KG1 (cell line): ENCODE results near the gene FAM229B.
"Not testable (repeated sequence)": the region's sequence is repeated elsewhere in the genome, so short reads cannot be mapped to it uniquely, and the experiment has no call there.

Experiments
- DNase-seq: peaks from one replicate; lab custom pipeline; 2025; lab: John Stamatoyannopoulos, UW

Gene FAM229B

GRCh38 chr6:112087136-112087911 is at the start of gene FAM229B, which contains the start of gene TUBE1:
Gene FAM229B, plus strand, starts transcription at chr6:112087591. Its CDS starts 11,693 bp downstream, at chr6:112099284.
Gene TUBE1, minus strand, starts transcription at chr6:112087482. Its CDS starts 48 bp downstream, at chr6:112087434.
- peak; percentile 90 for DNase-seq

GRCh38 chr6:112037783-112038216 is 49.6 kb upstream of the FAM229B start:
- DNase-seq, result no peak

- no peak for DNase-seq
Measured at GRCh38 chr6:112038268-112038667, 49.1 kb upstream of the FAM229B start.

- DNase-seq, result no peak
Measured at GRCh38 chr6:112038756-112039430, 48.5 kb upstream of the FAM229B start.

GRCh38 chr6:112039431-112039770 is 48.0 kb upstream of the FAM229B start:
- no peak for DNase-seq

- DNase-seq, result no peak
Measured at GRCh38 chr6:112040956-112041355, 46.4 kb upstream of the FAM229B start.

GRCh38 chr6:112041535-112041934 is 45.9 kb upstream of the FAM229B start:
- no peak for DNase-seq

- DNase-seq, result peak; percentile 81
Measured at GRCh38 chr6:112043032-112044007, 44.1 kb upstream of the FAM229B start.

- DNase-seq, result no peak
Measured at GRCh38 chr6:112044196-112044595, 43.2 kb upstream of the FAM229B start.

- DNase-seq, result no peak
Measured at GRCh38 chr6:112044856-112045255, 42.5 kb upstream of the FAM229B start.

GRCh38 chr6:112047523-112047922 is 39.9 kb upstream of the FAM229B start:
- not testable (repeated sequence) for DNase-seq

- DNase-seq, result no peak
Measured at GRCh38 chr6:112049026-112049799, 38.2 kb upstream of the FAM229B start.

GRCh38 chr6:112049996-112050395 is 37.4 kb upstream of the FAM229B start:
- DNase-seq, result no peak

- no peak for DNase-seq
Measured at GRCh38 chr6:112050429-112050828, 37.0 kb upstream of the FAM229B start.

GRCh38 chr6:112051251-112051740 is 36.1 kb upstream of the FAM229B start:
- not testable (repeated sequence) for DNase-seq

GRCh38 chr6:112054001-112054400 is 33.4 kb upstream of the FAM229B start, which contains the start of gene CCN6:
Gene CCN6, plus strand, starts transcription at chr6:112054104. Its CDS starts 254 bp downstream, at chr6:112054358.
- no peak for DNase-seq

- DNase-seq, result no peak
Measured at GRCh38 chr6:112054555-112055190, 32.7 kb upstream of the FAM229B start.

GRCh38 chr6:112058243-112059032 is 29.0 kb upstream of the FAM229B start:
- DNase-seq, result no peak

- no peak for DNase-seq
Measured at GRCh38 chr6:112061605-112062004, 25.8 kb upstream of the FAM229B start.

GRCh38 chr6:112062966-112063365 is 24.4 kb upstream of the FAM229B start:
- DNase-seq, result no peak
